Measurements from ENCODE around the gene C1orf52. TPM values are rescaled to one million over a fixed set of nuclear protein-coding genes. Genes with fewer than 3 reads are reported as not detected.
A peak's percentile ranks its signal among the peaks of the same experiment; 100 is the strongest.

Gene C1orf52
- total and polyA plus RNA-seq, 9 of the 15 experiments (the other 6 are each of a cell fraction or from before 2014, with no cell fraction given), result 17.0 to 38.5 (median 33.0) TPM

- TF ChIP-seq THRB (CRISPR knock-in tag; conservative IDR thresholded peaks at IDR 0.05), result no peak
- no peak for TF ChIP-seq ZNF354B (CRISPR knock-in tag; IDR thresholded peaks at IDR 0.05)
- TF ChIP-seq EGR1 (conservative IDR thresholded peaks at IDR 0.05), result peak; percentile 76
- no peak for TF ChIP-seq RAD51 (IDR thresholded peaks at IDR 0.05; ENCODE audit: borderline replicate concordance, low read depth)
- no peak for TF ChIP-seq TCF15 (CRISPR knock-in tag; IDR thresholded peaks at IDR 0.05)
- TF ChIP-seq RBFOX2 (IDR thresholded peaks at IDR 0.05; ENCODE audit: low read depth, low read length), result peak; percentile 97
- peak; percentile 92 for TF ChIP-seq ELF2 (CRISPR knock-in tag; IDR thresholded peaks at IDR 0.05)
- no peak for TF ChIP-seq CUX1 (CRISPR knock-in tag; IDR thresholded peaks at IDR 0.05)
- 0 out of 2 replicates have a peak, but pooled peaks have one; percentile 61 for TF ChIP-seq THAP12 (CRISPR knock-in tag; IDR thresholded peaks at IDR 0.05)
- 0 out of 2 replicates have a peak, but pooled peaks have one; percentile 31 for TF ChIP-seq HINFP (tag; conservative IDR thresholded peaks at IDR 0.05; ENCODE audit: low read depth)
- TF ChIP-seq MCM7 (IDR thresholded peaks at IDR 0.05), result no peak
- TF ChIP-seq RCOR1 (IDR thresholded peaks at IDR 0.05; ENCODE audit: borderline replicate concordance in 1 of 2, low read depth in 2 of 2, low read length in 2 of 2), result no peak
- no peak for TF ChIP-seq HMGN3 (IDR thresholded peaks at IDR 0.05; ENCODE audit: borderline replicate concordance, extremely low read depth, insufficient read length, low read depth, low read length)
- TF ChIP-seq CCNT2 (IDR thresholded peaks at IDR 0.05; ENCODE audit: borderline replicate concordance, extremely low read depth, insufficient read length, low read depth, low read length), result peak; percentile 71
- no peak for TF ChIP-seq ZNF76 (CRISPR knock-in tag; IDR thresholded peaks at IDR 0.05; ENCODE audit: borderline replicate concordance)
- TF ChIP-seq NBN (IDR thresholded peaks at IDR 0.05; ENCODE audit: low read depth), result no peak
These were observed 16.9 kb upstream of the C1orf52 start, which contains the start of gene BCL10 (continued) for GRCh38 chr1:85276215-85276977.
